GM19372 (cell line): ENCODE data around the gene SLC48A1.

Source experiments
- ATAC-seq: cut with Tn5 transposase; IDR thresholded peaks from one replicate; pipeline ENCODE4 v1.9.1; 2021; ENCODE audit warnings: mild to moderate bottlenecking, low read depth, moderate library complexity; ENCODE audit not compliant: unreplicated experiment

The SLC48A1 gene

DNA sequence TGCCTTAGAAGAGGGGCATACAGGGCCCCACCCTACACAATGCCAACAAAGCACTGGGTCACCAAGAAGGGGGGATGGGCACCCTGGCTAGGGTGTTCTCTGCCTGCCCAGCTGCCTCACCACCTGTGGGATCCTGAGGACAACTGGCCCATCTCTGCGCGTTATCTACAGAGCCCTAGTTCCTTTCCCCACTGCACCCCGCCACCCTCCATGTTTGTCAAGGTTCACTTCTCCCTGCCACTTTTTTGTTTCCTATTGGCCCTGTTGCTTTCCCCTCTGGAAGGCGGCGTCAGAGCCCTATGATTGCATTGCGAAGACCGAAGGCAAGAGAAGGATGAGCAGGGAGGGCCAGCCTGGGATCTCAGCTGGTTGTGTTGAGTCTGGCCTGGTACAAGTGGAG is 1.6 kb downstream of the SLC48A1 start:
- ATAC-seq: no peak

DNA sequence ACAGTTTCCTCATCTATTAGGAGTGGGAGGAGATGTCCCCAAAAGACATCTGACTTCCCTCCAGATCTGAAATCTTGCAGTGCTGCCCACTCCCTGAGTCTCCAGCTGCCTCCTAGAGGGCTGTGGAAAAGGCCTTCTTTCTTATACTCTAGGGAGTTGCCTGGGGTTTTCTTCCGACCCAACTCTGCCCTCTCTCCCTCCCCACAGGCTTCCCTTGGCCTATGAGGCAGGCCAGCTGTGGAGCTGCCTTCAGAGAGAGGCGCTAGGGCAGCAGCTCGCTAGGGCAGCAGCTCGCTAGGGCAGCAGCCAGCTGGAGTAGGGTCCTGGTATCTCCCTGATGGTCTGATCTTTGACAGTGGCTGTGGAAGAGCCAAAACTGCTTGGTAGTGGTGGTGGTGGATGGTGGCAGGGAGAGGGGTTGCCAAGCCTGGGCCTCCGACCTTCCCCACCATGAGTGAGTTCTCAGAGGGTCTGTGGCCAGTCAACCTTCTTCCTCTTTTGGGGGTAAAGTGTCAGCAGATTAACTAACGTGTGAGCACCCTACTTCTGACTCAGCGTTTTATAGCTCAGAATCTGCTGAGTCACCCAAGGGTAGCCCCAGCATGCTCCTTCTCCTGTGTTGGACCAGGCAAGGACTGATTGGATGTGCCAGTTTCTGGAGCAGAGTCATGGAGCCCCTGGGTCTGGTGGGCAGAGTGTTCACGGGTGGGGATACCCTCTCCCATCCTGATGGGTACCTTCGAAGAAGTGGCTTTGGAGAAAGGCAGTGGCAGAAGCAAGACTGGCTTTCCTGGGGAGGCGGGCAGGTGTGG is 2.3 kb downstream of the SLC48A1 start:
- no peak for ATAC-seq

DNA sequence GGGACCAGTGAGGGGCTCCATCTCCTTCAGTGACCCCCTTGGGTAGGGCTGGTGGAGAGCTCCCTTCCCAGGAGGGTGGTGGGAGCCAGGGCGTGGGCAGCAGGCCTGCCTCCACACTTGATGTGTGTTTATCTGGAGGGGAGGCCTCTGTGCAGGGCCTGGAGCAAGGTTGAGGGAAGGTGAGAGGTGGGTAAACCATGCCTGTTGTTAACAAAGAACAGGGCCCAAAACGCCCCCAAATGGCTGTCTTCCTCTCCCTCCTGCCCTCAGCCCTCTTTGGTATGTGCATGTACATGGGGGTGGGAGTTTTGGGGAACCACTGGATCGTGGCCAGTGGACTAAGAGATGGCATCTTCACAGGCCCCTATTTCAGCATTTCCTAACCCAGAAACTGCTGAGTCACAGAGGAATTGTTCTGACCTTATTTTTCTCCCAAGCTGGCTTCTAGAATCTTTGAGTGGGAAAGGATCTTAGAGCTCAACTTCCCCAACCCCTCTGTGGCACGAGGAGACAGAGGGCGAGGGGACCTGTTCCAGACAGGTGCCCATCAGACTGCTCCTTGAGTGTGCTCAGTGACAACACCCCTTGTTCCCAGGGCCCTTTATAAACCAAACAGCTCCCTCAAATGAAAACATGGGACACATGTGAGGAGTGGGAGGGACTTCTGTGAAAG is 3.6 kb downstream of the SLC48A1 start:
- ATAC-seq: no peak

DNA sequence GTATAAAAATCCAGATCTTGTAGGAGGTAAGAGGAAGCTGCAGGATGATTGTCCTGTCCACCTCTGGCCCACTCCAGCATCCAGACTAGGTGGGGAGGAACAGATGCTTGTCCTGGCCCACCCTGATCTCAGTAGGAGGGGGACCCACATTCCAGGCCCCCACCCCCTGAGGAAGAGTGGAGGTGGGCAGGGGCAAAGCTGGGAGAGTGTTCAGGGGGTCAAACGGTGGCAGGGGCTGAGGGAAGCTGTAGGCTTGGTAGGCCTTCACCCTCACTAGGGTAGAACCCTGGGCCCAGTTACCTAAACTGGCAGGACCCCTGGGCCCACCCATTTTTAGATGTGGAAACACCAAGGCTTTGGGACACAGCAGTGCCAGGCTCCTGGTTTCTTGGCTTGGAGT is 4.1 kb downstream of the SLC48A1 start:
- ATAC-seq: no peak

DNA sequence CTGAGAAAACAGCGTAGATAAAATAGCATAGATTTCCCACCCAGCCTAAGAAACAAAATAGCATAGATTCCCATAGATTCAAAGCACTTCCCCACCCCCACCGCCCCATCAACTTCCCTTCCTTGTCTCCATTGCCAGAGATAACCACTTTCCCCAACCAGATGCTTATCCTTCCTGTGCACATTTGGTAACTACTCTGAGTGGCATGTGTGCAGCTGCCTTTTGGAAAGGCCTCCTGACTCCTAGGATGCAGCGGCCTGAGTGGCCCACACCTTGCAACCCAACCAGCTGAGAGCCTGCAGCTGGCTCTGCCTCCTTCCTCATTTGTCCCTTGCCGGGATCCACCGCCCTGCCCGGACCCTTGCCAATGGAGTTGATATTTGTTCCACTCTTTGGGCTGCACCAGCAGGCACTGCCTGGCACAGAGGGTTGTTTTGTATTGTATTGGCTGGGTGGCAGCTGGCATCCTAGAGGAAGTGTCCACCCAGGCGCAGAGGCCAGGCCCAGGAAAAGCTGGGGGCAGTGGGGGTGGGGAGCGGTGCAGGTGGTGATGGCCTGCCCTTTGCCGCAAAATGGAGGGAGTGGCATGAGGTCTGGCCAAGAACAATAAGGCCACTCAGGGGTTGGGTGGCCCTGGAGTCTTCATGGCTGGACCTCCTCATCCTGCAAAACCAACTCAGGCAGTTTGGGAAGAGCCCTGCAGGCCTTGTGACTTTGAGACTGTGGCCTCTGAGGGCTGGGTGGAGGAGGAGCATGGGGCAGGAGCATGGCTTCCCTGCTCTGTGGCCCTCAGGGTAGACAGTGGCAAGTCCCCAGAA is 4.9 kb downstream of the SLC48A1 start:
- ATAC-seq: no peak

DNA sequence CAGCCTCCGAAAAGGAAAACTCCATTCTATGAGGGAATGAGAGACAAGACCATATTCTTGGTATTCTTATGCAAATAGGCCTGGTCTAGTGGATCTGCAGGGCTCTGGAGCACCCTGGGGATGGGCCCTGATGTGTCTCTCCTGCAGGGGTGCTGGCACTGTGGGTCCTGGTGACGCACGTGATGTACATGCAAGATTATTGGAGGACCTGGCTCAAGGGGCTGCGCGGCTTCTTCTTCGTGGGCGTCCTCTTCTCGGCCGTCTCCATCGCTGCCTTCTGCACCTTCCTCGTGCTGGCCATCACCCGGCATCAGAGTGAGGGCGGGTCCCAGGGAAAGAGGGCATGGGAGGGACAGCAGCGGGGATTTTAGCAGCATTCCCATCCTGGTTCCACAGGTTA is 5.8 kb downstream of the SLC48A1 start:
- ATAC-seq: no peak

DNA sequence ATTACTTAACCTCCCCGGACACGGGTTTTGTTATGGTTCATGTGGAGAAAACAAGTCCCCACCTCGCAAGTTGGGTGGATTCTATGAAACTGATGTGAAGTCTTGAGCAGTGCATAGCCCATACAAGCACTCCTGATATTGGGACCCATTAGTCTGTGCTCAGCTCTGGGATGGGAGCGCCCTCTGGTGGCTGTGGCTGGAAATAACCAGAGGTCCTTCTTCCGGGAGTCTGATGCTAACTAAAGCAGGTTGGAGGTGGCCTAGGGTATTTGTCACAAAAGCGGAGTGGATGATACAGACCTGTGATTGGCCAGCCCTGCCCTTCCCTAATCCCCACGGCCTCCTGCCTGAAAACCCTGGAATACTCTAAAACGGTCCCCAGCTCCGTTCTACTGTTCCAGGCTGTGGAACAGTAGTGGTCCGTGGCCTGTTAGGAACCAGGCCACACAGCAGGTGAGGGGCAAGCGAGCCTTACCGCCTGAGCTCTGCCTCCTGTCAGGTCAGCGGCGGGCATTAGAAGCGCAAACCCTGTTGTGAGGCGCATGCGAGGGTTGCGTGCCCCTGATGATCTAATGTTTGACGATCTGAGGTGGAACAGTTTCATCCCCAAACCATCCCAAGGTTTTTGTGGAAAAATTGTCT is 6.4 kb downstream of the SLC48A1 start:
- peak; percentile 92 for ATAC-seq

DNA sequence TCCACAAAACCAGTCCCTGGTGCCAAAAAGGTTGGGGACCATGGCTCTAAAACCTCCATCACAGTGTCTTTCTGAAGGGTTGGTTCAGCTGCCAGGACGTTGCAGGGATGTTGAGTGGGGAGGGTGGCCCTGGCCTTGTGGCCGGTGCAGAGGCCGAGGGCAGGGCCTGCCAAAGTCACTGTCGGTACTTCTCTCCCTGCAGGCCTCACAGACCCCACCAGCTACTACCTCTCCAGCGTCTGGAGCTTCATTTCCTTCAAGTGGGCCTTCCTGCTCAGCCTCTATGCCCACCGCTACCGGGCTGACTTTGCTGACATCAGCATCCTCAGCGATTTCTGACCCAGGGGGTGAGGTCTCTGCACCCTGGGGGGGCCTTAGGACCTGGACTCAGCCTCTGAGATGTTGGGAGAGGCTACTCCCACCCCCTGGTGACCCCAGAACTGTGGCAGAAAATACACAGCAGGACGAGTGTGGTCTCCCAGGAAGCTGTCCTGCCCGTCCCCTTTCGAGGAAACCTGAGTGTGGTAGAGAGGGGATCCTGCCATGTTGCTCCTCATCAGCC is 7.0 kb downstream of the SLC48A1 start:
- no peak for ATAC-seq

DNA sequence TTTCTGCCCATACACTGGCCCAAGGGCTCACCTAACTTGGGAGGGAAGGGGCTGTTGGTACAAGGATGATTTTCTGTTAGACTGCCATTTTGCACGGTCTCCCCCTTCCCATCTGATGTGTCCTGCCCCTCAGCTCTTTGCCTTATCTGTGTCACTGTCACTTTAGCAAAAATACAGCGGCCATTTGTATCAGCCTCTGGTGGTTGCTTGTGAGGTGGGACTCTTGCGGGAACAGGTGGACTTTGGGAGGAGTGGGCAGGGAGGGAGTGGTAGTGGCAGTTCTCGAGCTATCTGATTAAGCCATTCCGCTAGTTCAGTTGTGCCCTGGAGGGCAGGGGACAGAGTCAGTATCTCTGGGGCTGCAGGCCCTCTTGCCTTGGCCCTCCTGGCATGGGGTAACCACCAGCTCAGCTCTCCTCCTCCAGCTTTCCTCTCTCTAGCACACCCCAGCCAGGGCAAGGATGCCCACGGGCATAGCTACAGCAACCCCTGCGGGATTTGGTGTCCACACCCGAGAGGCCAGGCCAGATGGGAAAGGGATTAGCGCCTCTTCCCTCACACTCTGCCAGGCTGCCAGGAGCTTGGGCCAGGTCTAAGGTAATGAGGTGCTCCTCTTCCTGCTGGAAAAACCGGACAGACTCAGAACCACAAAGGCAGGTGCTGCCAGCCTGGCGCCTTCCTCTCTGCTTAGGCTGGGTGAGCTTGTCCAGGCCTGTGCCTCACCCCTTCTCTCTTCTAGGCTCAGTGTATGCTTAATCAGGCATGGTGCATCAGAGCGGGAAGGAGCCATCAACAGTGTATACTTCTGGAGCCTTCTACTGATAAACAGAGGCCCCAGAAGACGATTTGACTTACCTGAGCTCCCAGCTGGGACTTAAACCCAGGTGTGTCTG is 8.7 kb downstream of the SLC48A1 start:
- ATAC-seq: no peak

DNA sequence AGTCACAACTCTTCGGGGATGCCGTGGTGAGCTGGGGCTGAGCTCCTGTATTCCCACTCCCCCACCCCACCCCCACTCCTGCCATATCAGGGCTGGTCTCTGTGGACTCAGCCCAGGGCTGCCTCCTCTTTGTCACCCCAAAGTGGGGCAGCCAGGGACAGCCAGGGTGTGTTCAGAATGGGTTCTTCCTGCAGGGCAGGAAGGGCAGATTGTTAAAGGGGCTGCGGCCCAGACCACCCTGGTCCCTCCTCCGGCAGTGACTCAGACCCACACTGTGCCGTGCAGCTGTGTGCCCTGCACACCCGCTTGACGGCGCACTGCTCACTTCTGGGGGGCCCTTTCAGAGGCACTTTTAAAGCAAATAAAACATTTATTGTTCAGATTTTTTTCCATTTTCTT is 9.3 kb downstream of the SLC48A1 start:
- no peak for ATAC-seq

DNA sequence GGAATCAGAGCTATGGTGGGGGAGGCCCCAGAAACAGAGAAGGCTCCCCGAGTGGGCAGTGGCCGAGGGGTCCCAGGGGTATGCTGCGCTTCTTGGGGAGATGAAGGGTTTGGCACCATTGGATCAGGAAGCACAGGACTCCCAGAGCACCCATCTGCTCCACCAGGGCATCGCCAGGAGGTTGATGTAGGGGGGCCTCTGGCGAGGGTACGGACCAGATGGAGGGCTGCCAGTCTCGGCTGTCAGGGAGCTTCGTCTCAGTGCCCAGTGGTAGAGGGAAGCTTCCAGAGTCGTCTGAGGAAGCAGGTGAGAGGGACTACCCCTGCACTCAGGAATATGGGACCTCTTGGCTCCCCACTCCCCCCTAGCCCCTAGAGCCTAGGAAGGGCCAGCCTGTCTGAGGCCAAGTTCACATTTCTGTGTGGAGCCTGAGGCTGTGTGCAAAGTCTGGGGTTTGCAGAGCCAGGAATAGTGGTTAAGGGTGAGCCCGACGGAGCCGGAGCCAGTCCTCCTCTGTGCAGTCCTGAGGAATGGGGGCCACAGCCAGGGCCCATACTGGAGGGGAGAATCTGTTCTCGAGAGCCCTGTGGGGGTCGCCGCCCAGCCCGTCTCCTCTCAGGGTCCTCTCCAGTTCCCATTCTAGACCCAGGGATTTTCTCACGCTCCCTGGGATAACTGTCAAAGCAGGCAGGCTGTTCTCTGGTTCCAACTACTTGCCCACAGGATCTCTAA is 10.2 kb downstream of the SLC48A1 start:
- ATAC-seq: no peak

DNA sequence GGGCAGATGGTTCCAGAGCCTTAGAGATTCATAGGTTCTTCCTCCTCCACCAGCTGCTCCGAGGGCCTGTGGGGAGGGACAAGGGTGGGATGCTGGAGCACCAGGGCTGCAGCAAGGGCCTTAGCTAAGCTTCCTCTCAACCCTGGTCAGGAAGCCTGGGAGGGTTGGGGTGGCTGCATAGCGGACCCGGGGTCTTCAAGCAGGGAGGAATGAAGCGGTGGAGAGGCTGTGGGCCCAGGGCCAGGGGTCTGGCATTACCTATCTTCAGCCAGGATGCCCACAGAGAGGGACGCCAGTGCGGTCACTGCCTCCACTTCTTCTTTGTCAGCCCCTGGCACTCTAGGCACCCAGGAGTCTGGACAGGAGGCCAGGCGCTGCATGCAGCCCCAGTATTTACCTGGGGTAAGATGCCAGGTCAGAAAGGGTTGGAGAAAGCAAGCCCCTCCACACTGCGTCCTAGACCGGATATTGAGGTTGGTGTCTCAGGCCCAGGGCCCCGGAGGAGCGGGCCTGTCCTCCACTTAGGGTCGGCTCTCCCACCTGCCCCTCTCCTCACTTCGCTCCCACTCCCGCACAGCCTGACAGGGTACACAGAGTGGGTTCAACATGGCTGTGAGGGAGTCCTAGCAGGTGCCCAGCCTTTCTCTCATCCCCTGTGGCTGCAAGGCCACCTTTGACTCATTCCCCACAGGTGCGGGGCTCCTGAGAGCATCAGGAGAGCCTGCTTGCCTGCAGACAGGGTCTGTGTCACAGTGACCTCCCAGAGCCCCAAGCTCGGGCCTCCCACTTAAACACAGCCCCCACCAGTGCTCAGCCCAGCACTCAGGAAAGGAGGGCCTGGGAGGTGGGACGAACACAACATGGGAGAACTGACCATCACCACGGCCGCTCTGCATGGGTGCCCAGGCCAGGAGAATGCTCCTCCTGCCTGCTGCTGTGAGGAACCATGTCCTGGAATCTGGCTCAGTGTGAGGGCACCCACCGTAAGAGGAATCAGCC is 11.1 kb downstream of the SLC48A1 start:
- no peak for ATAC-seq

DNA sequence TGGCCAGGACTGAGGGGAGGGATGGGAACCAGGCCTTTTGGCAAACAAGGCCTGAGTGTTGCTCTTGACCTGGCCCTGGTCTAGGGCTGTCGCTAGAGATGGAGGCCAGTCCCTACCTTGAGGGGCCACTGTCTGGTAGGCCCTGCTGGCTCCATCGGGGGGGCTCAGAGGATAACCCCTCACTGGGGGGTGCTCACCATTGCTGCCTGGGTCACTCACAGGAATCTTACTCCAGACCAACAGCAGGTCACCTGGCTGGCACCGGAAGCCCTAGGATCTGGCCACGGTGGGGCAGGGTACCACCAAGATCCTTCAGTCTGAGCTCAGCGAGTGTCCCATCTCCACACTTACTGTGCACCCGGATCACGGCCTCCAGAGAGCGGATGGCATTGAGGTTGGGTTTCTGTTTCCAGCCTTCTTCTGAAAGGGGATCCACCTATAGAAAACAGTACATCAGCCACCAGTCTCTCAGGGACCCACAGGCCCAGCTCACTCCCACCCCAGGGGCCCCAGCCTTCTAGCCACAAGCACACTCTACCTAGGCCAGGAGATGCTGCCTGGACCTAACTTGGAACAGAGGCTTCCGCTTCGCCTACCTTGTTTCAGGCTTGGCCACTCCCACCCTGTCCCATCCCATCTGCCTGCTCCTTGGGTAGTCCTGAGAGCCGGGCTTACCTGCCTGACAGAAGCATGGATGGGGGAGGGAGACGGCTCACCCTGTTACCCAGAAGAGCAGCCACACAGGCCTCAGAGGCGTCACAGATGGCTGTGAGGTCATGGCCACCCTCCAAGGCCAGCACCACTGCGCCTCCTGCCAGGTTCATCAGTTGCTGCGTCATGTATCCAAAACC is 12.2 kb downstream of the SLC48A1 start:
- no peak for ATAC-seq

DNA sequence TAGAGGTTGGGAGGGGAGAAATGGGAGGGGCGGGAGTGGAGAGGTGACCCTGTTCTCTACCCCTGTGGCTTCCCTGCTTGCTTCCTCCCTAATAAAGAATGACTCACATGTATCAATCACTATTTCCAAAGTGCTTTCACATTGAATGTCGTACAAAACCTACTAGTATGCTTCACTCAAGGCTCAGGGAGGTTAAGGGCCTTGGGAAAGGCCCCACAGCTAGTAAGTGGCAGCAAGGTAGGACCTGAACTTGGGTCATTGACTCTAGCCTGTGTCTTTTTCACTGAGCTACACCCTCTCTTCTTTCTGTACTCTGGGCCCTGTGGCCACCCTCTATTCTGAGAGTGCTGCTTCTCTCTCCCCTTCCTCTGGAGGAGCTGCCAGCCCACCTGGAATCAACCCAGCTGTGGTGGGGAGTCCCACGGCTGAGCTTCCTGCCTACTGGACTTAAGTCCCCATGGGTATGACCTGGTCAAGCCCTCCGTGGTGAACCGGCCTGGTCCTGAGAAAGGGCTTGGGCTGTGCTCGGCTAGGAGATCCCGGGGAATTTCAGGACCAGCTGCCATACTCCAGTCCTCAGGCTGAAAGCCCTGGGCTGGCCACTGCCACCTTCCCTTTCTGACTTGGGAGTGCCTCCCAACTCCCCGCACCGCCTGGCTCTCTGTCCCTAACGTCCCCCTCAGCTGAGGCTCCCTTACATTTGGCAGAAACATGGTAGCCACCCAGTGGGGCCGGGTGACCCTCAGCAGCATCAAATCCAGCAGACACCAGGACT is 13.0 kb downstream of the SLC48A1 start:
- no peak for ATAC-seq

DNA sequence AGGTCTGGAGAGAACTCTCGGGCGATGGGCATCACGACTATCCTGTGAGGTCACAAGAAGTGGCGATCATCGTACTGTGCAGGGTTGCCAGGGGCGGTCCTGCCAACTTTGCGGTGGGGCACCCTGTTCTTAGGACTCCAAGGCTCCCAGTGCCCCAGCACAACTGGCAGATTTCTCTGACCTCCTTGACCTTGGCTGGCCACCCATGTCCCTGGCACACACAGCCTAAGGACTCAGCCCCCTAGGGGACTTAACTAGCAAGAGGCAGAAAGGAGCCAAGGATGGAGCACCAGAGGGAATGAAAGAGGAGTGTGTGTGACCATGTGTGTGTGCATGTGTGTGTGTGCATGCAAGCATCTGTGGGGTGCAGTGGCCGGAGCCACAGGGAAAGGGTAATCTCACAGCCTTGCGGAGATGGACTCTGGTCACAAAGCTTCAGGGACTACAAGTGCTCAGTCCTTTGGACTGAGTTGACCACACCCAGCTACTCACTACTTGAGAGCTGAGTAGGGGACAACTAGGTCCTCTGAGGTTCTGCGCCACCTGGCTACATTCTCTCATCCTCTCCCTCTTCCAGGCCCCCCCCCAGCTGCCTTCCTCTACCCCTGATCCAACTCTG is 13.7 kb downstream of the SLC48A1 start:
- no peak for ATAC-seq
